ENCODE results near the gene AFP.

Gene AFP

DNA sequence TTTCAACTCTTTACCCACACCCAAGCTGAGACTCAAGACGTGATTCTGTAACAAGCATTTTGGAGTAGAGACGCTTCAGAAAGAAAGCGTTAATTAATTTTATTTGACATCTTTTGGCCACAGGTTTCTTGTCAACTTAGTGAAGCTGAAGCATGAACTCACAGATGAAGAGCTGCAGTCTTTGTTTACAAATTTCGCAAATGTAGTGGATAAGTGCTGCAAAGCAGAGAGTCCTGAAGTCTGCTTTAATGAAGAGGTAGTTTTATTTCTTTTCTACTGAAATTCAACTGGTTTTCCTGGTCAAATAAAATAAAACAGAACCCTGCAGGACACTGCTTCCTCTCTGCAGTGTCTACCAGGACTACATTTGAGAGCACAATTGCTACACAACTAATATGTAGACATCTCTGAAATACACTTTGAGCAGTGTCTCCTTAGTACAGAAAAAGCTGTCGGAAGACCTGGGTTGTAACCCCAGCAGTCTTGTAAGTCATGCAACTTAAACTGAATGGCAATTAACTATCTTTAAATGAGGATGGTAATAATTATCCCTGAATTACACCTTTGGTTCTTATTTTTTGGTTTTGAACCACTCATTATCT lies 65.7 kb downstream of the AFP start:
- Histone ChIP-seq H3K4me1 (ENCODE audit: insufficient read depth, low read length, poor library complexity, severe bottlenecking) (peaks cover 9% of the 10 kb centered on the region), H3K36me3 (ENCODE audit: insufficient read depth, low read length) (no peaks in the 10 kb centered on the region), H3K27me3 (ENCODE audit: insufficient read depth, low read length, poor library complexity, severe bottlenecking) (no peaks in the 10 kb centered on the region), H4K20me1 (ENCODE audit: insufficient read depth, low read length, poor library complexity, severe bottlenecking) (no peaks in the 10 kb centered on the region), H3K4me2 (ENCODE audit: low read depth, low read length, poor library complexity, severe bottlenecking) (no peak overlapping the region), H3F3A (ENCODE audit: low read depth) (no peaks in the 10 kb centered on the region), H3K9me3 (ENCODE audit: insufficient read depth, low read depth, low read length) (no peaks in the 10 kb centered on the region), H3K79me2 (ENCODE audit: insufficient read depth, low read length) (no peaks in the 10 kb centered on the region), H2AFZ (ENCODE audit: low read length) (peak overlapping the region; percentile 22; the same call in 1 of the 2 replicates), H3K9ac (ENCODE audit: low read depth, low read length, poor library complexity, severe bottlenecking) (no peak overlapping the region), H3K4me3 (ENCODE audit: low read length, poor library complexity, severe bottlenecking) (no peak overlapping the region), H3K9me2 (replicated peaks; ENCODE audit: low read depth, low read length) (no peaks in the 10 kb centered on the region)
- TF ChIP-seq, protein P1, sequence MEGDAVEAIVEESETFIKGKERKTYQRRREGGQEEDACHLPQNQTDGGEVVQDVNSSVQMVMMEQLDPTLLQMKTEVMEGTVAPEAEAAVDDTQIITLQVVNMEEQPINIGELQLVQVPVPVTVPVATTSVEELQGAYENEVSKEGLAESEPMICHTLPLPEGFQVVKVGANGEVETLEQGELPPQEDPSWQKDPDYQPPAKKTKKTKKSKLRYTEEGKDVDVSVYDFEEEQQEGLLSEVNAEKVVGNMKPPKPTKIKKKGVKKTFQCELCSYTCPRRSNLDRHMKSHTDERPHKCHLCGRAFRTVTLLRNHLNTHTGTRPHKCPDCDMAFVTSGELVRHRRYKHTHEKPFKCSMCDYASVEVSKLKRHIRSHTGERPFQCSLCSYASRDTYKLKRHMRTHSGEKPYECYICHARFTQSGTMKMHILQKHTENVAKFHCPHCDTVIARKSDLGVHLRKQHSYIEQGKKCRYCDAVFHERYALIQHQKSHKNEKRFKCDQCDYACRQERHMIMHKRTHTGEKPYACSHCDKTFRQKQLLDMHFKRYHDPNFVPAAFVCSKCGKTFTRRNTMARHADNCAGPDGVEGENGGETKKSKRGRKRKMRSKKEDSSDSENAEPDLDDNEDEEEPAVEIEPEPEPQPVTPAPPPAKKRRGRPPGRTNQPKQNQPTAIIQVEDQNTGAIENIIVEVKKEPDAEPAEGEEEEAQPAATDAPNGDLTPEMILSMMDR (conservative IDR thresholded peaks at IDR 0.05; ENCODE audit: low read length) = no peak
- TF ChIP-seq EZH2phosphoT487 (IDR thresholded peaks at IDR 0.05; ENCODE audit: borderline replicate concordance) = no peak

DNA sequence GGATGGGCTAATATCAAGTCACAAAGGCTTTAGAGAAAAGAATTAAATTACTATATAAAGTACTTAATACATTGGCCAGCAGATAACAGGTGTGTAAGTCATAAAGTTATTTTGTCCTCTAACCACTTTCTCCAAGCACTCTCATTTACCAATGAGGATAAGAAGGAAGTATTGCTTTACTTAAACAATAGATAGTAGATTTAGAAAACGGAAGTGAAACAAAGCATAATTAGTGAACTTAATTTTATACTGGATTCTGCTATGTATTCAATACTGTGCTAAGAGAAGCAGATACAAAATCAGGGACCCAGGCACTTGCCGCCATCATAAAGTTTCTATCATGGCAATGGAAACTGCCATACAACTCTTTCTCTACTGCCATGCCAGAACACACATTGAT lies 69.5 kb downstream of the AFP start:
- TF ChIP-seq, protein P1 (conservative IDR thresholded peaks at IDR 0.05; ENCODE audit: low read length) = no peak
- no peak for TF ChIP-seq EZH2phosphoT487 (IDR thresholded peaks at IDR 0.05; ENCODE audit: borderline replicate concordance)
- H3K4me3 ChIP-seq (ENCODE audit: low read length, poor library complexity, severe bottlenecking) = no peak overlapping the region
- H4K20me1 ChIP-seq (ENCODE audit: insufficient read depth, low read length, poor library complexity, severe bottlenecking) = no peaks in the 10 kb centered on the region
- H2AFZ ChIP-seq (ENCODE audit: low read length) = no peak overlapping the region
- no peak overlapping the region for H3K9ac ChIP-seq (ENCODE audit: low read depth, low read length, poor library complexity, severe bottlenecking)
- H3K4me2 ChIP-seq (ENCODE audit: low read depth, low read length, poor library complexity, severe bottlenecking) = no peak overlapping the region
- no peaks in the 10 kb centered on the region for H3K9me2 ChIP-seq (replicated peaks; ENCODE audit: low read depth, low read length)
- H3K36me3 ChIP-seq (ENCODE audit: insufficient read depth, low read length) = no peaks in the 10 kb centered on the region
- no peaks in the 10 kb centered on the region for H3K79me2 ChIP-seq (ENCODE audit: insufficient read depth, low read length)
- H3K4me1 ChIP-seq (ENCODE audit: insufficient read depth, low read length, poor library complexity, severe bottlenecking) = no peaks in the 10 kb centered on the region
- H3F3A ChIP-seq (ENCODE audit: low read depth) = no peaks in the 10 kb centered on the region
- no peaks in the 10 kb centered on the region for H3K27me3 ChIP-seq (ENCODE audit: insufficient read depth, low read length, poor library complexity, severe bottlenecking)
- no peaks in the 10 kb centered on the region for H3K9me3 ChIP-seq (ENCODE audit: insufficient read depth, low read depth, low read length)
